GM12878 (cell line): ENCODE results near the gene NCAN. TPM values are rescaled to one million over a fixed set of nuclear protein-coding genes. Genes with fewer than 3 reads are reported as not detected.

Experiments
- ATAC-seq: fragments of 200-7000 bp; cut with Tn5 transposase; 3 replicates; pipeline ENCODE4 v1.9.1; 2020; ENCODE audit warnings: mild to moderate bottlenecking, moderate library complexity
- BruUV-seq: library from RNA; stranded (reverse); fragments of 400-500 nt; replicated peaks from 2 replicates; lab custom pipeline; 2021; lab: Mats Ljungman, UMichigan
- CTCF ChIA-PET: fragments of 300-600 bp; sonication (Branson Sonifier 250); formaldehyde crosslinking; extraction: SDS; loops from one replicate; lab custom pipeline; 2021; ENCODE audit warnings: inconsistent platforms; lab: Yijun Ruan, JAX
- POLR2A ChIA-PET: fragments of 350-600 bp; formaldehyde crosslinking; extraction: SDS; loops from one replicate; lab custom pipeline; 2021; ENCODE audit warnings: inconsistent platforms; lab: Charles Lee
- RAD21 ChIA-PET: fragments of 300-600 bp; sonication (Branson Sonifier 250); formaldehyde crosslinking; loops from one replicate; lab custom pipeline; 2023; ENCODE audit warnings: antibody characterized with exemption; ENCODE audit not compliant: unreplicated experiment; lab: Charles Lee
- SMC1A ChIA-PET: fragments of 300-600 bp; sonication (Branson Sonifier 250); formaldehyde crosslinking; loops from one replicate; lab custom pipeline; 2023; ENCODE audit not compliant: unreplicated experiment, uncharacterized antibody; lab: Charles Lee
- DNase-seq: peaks from one replicate; pipeline ENCODE4 v3.0.0-alpha.2; 2011; ENCODE audit warnings: low read depth, low spot score
- FAIRE-seq: peaks from 3 replicates; lab custom pipeline; 2011; peaks lifted over from hg19 to GRCh38; lab: Jason Lieb, UNC
- H2AFZ ChIP-seq: 2 replicates; pipeline ENCODE4 v1.6.0; 2011; ENCODE audit warnings: low read depth, low read length, control low read depth; ENCODE audit not compliant: control insufficient read depth
- H3K27ac ChIP-seq: 2 replicates; pipeline ENCODE4 v1.5.1; 2011; ENCODE audit warnings: control low read depth; ENCODE audit not compliant: control insufficient read depth, insufficient read depth
- H3K27me3 ChIP-seq, 2 experiments: replicated peaks in 1 of 2; 2 replicates each; pipeline versions ENCODE4 v1.6.0 to v1.6.1; 2011; ENCODE audit warnings: low read length in 1 of 2; ENCODE audit not compliant: control insufficient read depth in 2 of 2, insufficient read depth in 2 of 2
- H3K36me3 ChIP-seq, 2 experiments: 2 replicates each; pipeline ENCODE4 v1.5.1; 2011; ENCODE audit warnings: low read length in 1 of 2; ENCODE audit not compliant: control insufficient read depth in 2 of 2, insufficient read depth in 2 of 2
- H3K4me1 ChIP-seq: 2 replicates; pipeline ENCODE4 v1.6.1; 2011; ENCODE audit warnings: mild to moderate bottlenecking, low read length, moderate library complexity, mixed read lengths; ENCODE audit not compliant: control insufficient read depth, insufficient read depth
- H3K4me2 ChIP-seq: 2 replicates; pipeline ENCODE4 v1.6.0; 2011; ENCODE audit warnings: control low read depth; ENCODE audit not compliant: control insufficient read depth, insufficient read depth
- H3K4me3 ChIP-seq: fragments of 200-600 bp; sonication (generic); 2 replicates; pipeline ENCODE4 v1.5.1; 2016
- H3K79me2 ChIP-seq: 2 replicates; pipeline ENCODE4 v1.6.0; 2011; ENCODE audit warnings: low read length; ENCODE audit not compliant: control insufficient read depth, insufficient read depth
- H3K9ac ChIP-seq: 2 replicates; pipeline ENCODE4 v1.8.0; 2011; ENCODE audit warnings: low read length, control low read depth, mixed read lengths; ENCODE audit not compliant: control insufficient read depth, insufficient read depth
- H3K9me3 ChIP-seq: replicated peaks from 3 replicates; pipeline ENCODE4 v1.5.1; 2011; ENCODE audit warnings: mild to moderate bottlenecking, low read length; ENCODE audit not compliant: control insufficient read depth, insufficient read depth
- H4K20me1 ChIP-seq: 2 replicates; pipeline ENCODE4 v1.6.0; 2011; ENCODE audit not compliant: control insufficient read depth, insufficient read depth
- BMI1 ChIP-seq: fragments of 450-650 bp; IDR thresholded peaks from 2 replicates; pipeline ENCODE4 v1.6.1; 2016; ENCODE audit warnings: mild to moderate bottlenecking, moderate library complexity, borderline replicate concordance
- CHD2 ChIP-seq: IDR thresholded peaks from 2 replicates; pipeline ENCODE4 v1.6.1; 2011; ENCODE audit warnings: low read depth, low read length, improper control_type of control experiment, borderline replicate concordance
- DPF2 ChIP-seq: fragments of 450-650 bp; IDR thresholded peaks from 2 replicates; pipeline ENCODE4 v1.6.1; 2017; ENCODE audit warnings: mild to moderate bottlenecking
- EGR1 ChIP-seq, 2 experiments: IDR thresholded peaks; 1 replicate in 1 of 2; 2 replicates in 1 of 2; pipeline ENCODE4 v1.6.1; 2011 to 2012; ENCODE audit warnings: low read depth in 2 of 2, low read length in 2 of 2, borderline replicate concordance in 1 of 2, mild to moderate bottlenecking in 1 of 2, moderate library complexity in 1 of 2
- FOS ChIP-seq: IDR thresholded peaks from 3 replicates; pipeline ENCODE4 v1.6.1; 2011; ENCODE audit warnings: borderline replicate concordance; ENCODE audit not compliant: insufficient read length; ENCODE audit errors: extremely low read depth
- GABPA ChIP-seq: IDR thresholded peaks from 2 replicates; pipeline ENCODE4 v1.6.1; 2014; ENCODE audit warnings: antibody characterized with exemption, low read depth, mild to moderate bottlenecking, inconsistent platforms
- HDAC6 ChIP-seq: fragments of 200-600 bp; sonication (generic); IDR thresholded peaks from one replicate; pipeline ENCODE4 v1.8.0; 2017; ENCODE audit warnings: antibody characterized with exemption; ENCODE audit not compliant: unreplicated experiment
- MEF2B ChIP-seq: fragments of 450-650 bp; IDR thresholded peaks from 2 replicates; pipeline ENCODE4 v1.6.1; 2018; ENCODE audit warnings: mild to moderate bottlenecking, moderate library complexity; ENCODE audit not compliant: partially characterized antibody, poor library complexity, severe bottlenecking
- MXI1 ChIP-seq: fragments of 150-350 bp; IDR thresholded peaks from 2 replicates; pipeline ENCODE4 v1.6.1; 2011; ENCODE audit warnings: low read depth, mild to moderate bottlenecking, inconsistent platforms, low read length, improper control_type of control experiment
- MYC ChIP-seq: IDR thresholded peaks from 2 replicates; pipeline ENCODE4 v1.6.1; 2011; ENCODE audit warnings: mild to moderate bottlenecking, low read length, moderate library complexity, inconsistent platforms; ENCODE audit not compliant: insufficient read depth, insufficient replicate concordance, insufficient read length, severe bottlenecking
- NBN ChIP-seq: fragments of 450-650 bp; IDR thresholded peaks from 2 replicates; pipeline ENCODE4 v1.6.1; 2016
- NRF1 ChIP-seq: conservative IDR thresholded peaks from 2 replicates; pipeline ENCODE4 v1.6.1; 2011; ENCODE audit warnings: mild to moderate bottlenecking, low read depth, low read length, improper control_type of control experiment
- SMARCA5 ChIP-seq: fragments of 450-650 bp; IDR thresholded peaks from 2 replicates; pipeline ENCODE4 v1.6.1; 2017; ENCODE audit warnings: mild to moderate bottlenecking
- SP1 ChIP-seq: IDR thresholded peaks from one replicate; pipeline ENCODE4 v1.6.1; 2011; ENCODE audit warnings: low read depth, low read length
- SPI1 ChIP-seq: IDR thresholded peaks from 2 replicates; pipeline ENCODE4 v1.6.1; 2011; ENCODE audit warnings: low read depth, mild to moderate bottlenecking, low read length, moderate library complexity, borderline replicate concordance; ENCODE audit not compliant: insufficient read depth
- TAF1 ChIP-seq: IDR thresholded peaks from 2 replicates; pipeline ENCODE4 v1.6.1; 2011; ENCODE audit warnings: mild to moderate bottlenecking, low read depth, low read length, borderline replicate concordance
- TBL1XR1 ChIP-seq: IDR thresholded peaks from 2 replicates; pipeline ENCODE4 v1.6.1; 2012; ENCODE audit warnings: low read depth, low read length, improper control_type of control experiment
- ZNF207 ChIP-seq: fragments of 450-650 bp; IDR thresholded peaks from 2 replicates; pipeline ENCODE4 v1.6.1; 2014; ENCODE audit warnings: antibody characterized with exemption, mild to moderate bottlenecking, borderline replicate concordance
- ZNF217 ChIP-seq: fragments of 450-650 bp; IDR thresholded peaks from 2 replicates; pipeline ENCODE4 v1.6.1; 2017; ENCODE audit warnings: antibody characterized with exemption, mild to moderate bottlenecking
- WGBS: methylation state at CpG from one replicate; pipeline ENCODE4 v1.1.6; 2016; ENCODE audit warnings: low lambda C conversion rate; ENCODE audit not compliant: insufficient replicate concordance, insufficient coverage; ENCODE audit errors: missing lambda C conversion rate; 5-methylcytosine and 5-hydroxymethylcytosine counted together
- in situ Hi-C: fragments of 300-500 bp; cut with MboI; formaldehyde crosslinking; loops from 9 replicates; pipeline ENCODE4 v1.14.3; 2018; ENCODE audit warnings: mixed read lengths
- intact Hi-C: fragments of 100-400 bp; cut with micrococcal nuclease; formaldehyde crosslinking; loops from one replicate; pipeline ENCODE4 v1.14.2; 2022; ENCODE audit not compliant: unreplicated experiment
- polyA plus RNA-seq, 11 experiments: library from polyadenylated mRNA; depleted of rRNA in 4 of 11; unstranded in 6 of 11; stranded (reverse) in 5 of 11; fragments of >200 nt; fragmentation: Nextera tagmentation in 4 of 11; fragmentation: Illumina TruSeq in 1 of 11; extraction: Ambion mirVana in 4 of 11; extraction: Trizol in 1 of 11; gene quantifications; 1 replicate in 1 of 11; 2 replicates in 10 of 11; pipeline versions ENCODE4 v1.2.1 to v1.2.3, GENCODE V29; 2011 to 2016; ENCODE audit warnings: inconsistent platforms in 2 of 11, missing spikeins in 2 of 11, low read depth in 1 of 11
- total RNA-seq, 4 experiments: library from RNA; depleted of rRNA in 3 of 4; stranded (reverse); fragments of >200 nt in 3 of 4; fragmentation: Illumina TruSeq in 1 of 4; extraction: Trizol in 1 of 4; gene quantifications; 2 replicates each; pipeline versions ENCODE4 v1.2.1 to v1.2.3, GENCODE V29; 2013 to 2021
- TF ChIP-seq, protein P1 (sequence below): fragments of 450-650 bp; IDR thresholded peaks from 2 replicates; pipeline ENCODE4 v1.6.1; 2016; ENCODE audit warnings: mild to moderate bottlenecking
- TF ChIP-seq, protein P2 (sequence below): IDR thresholded peaks from 2 replicates; pipeline ENCODE4 v1.6.1; 2011; ENCODE audit warnings: borderline replicate concordance, low read depth, mild to moderate bottlenecking, moderate library complexity, low read length; ENCODE audit not compliant: insufficient read depth, poor library complexity, severe bottlenecking

The NCAN gene
- total and polyA plus RNA-seq, 10 of the 15 experiments (the other 5 are each of a cell fraction or from before 2014, with no cell fraction given) = 0.02 to 0.34 (median 0.12) TPM; not detected in 1

GRCh38 chr19:19203012-19203856 is 8.5 kb upstream of the NCAN start, which contains the start of gene NR2C2AP:
NR2C2AP (minus strand) TSS chr19:19203414; CDS start chr19:19203060, 354 bp downstream.
- peak within 1 kb of the TSS; percentile 75 for H3K27ac ChIP-seq
- ChIA-PET SMC1A (interaction anchor here (0.9 to 1.5 kb wide), 5 partner anchors 10 to 112 kb away, joined by 3 to 12 read pairs (median 3); no protein-coding TSS in a partner anchor), RAD21 (interaction anchor here (1.2 to 2.3 kb wide), 5 partner anchors 9 to 28 kb away, joined by 3 to 15 read pairs (median 5); partner anchors contain the start of genes BORCS8 and RFXANK), POLR2A (interaction anchor here (3.2 kb wide), 1 partner anchor 11 kb away, joined by 25 read pairs; the partner anchor contains the start of genes BORCS8 and RFXANK), CTCF (interaction anchor here (0.6 to 1.0 kb wide), 5 partner anchors 10 to 1998 kb away, joined by 3 to 6 read pairs (median 3); no protein-coding TSS in a partner anchor)
- peaks cover 4 to 12% of the 10 kb centered on the region in 2 experiments; a peak in 3 of 4 replicates for H3K36me3 ChIP-seq
- in situ Hi-C loops (no loop called here), intact Hi-C loops (no loop called here)
- WGBS = 11% methylated on average over 56 of the region's 60 CpGs
- TSS peak; percentile 96 for BruUV-seq
- H3K4me2 ChIP-seq = peak within 1 kb of the TSS; percentile 99
- no peaks in the 10 kb centered on the region for H3K9me3 ChIP-seq
- H3K9ac ChIP-seq = peak within 1 kb of the TSS; percentile 70
- H3K4me3 ChIP-seq = peak within 1 kb of the TSS; percentile 93
- no peaks in the 10 kb centered on the region for H3K27me3 ChIP-seq
- peaks cover 16% of the 10 kb centered on the region for H3K79me2 ChIP-seq
- H3K4me1 ChIP-seq = peaks cover 8% of the 10 kb centered on the region; the same call in 1 of the 2 replicates
- peak; percentile 81 for FAIRE-seq
- peak; percentile 94 for ATAC-seq
- peak; percentile 73 for DNase-seq
- H4K20me1 ChIP-seq = no peaks in the 10 kb centered on the region
- peak within 1 kb of the TSS; percentile 78 for H2AFZ ChIP-seq
- TF ChIP-seq, protein P1, sequence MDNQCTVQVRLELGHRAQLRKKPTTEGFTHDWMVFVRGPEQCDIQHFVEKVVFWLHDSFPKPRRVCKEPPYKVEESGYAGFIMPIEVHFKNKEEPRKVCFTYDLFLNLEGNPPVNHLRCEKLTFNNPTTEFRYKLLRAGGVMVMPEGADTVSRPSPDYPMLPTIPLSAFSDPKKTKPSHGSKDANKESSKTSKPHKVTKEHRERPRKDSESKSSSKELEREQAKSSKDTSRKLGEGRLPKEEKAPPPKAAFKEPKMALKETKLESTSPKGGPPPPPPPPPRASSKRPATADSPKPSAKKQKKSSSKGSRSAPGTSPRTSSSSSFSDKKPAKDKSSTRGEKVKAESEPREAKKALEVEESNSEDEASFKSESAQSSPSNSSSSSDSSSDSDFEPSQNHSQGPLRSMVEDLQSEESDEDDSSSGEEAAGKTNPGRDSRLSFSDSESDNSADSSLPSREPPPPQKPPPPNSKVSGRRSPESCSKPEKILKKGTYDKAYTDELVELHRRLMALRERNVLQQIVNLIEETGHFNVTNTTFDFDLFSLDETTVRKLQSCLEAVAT = peak; percentile 94
- TF ChIP-seq, protein P2, sequence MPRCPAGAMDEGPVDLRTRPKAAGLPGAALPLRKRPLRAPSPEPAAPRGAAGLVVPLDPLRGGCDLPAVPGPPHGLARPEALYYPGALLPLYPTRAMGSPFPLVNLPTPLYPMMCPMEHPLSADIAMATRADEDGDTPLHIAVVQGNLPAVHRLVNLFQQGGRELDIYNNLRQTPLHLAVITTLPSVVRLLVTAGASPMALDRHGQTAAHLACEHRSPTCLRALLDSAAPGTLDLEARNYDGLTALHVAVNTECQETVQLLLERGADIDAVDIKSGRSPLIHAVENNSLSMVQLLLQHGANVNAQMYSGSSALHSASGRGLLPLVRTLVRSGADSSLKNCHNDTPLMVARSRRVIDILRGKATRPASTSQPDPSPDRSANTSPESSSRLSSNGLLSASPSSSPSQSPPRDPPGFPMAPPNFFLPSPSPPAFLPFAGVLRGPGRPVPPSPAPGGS = peak; percentile 72
- TF ChIP-seq DPF2 (no peak), ZNF207 (no peak; the same call in 1 of the 2 replicates), MXI1 (peak; percentile 72), SP1 (peak; percentile 62), MYC (no peak), TAF1 (no peak), BMI1 (no peak), GABPA (0 out of 2 replicates have a peak, but pooled peaks have one; percentile 27), EGR1 (IDR thresholded peaks at IDR 0.05; ENCODE audit: borderline replicate concordance in 1 of 2, low read depth in 2 of 2, low read length in 2 of 2) (peak in 1 of 2 experiments; percentile 32; a peak in 1 of 3 replicates), SPI1 (no peak), CHD2 (no peak), NBN (peak; percentile 63; the same call in 1 of the 2 replicates), HDAC6 (no peak), TBL1XR1 (no peak), FOS (no peak), NRF1 (peak; percentile 69), ZNF217 (no peak), MEF2B (no peak), SMARCA5 (no peak)
